NCI-H524 (cell line): ENCODE results near the gene OSBPL9.
"Not testable (repeated sequence)": the region's sequence is repeated elsewhere in the genome, so short reads cannot be mapped to it uniquely, and the experiment has no call there.

Source experiments
- DNase-seq, 2 experiments: peaks; one replicate each; lab custom pipeline; 2025; lab: John Stamatoyannopoulos, UW

The OSBPL9 gene

GRCh38 chr1:51709951-51710350 is 93.1 kb downstream of the OSBPL9 start:
- no peak for DNase-seq

GRCh38 chr1:51712590-51712989 is 95.7 kb downstream of the OSBPL9 start:
- DNase-seq = no peak

- DNase-seq = no peak
Measured at GRCh38 chr1:51714374-51715019, 97.6 kb downstream of the OSBPL9 start.

GRCh38 chr1:51715369-51715768 is 98.5 kb downstream of the OSBPL9 start:
- no peak for DNase-seq

- DNase-seq = no peak
Measured at GRCh38 chr1:51716746-51717145, 99.9 kb downstream of the OSBPL9 start.

GRCh38 chr1:51717842-51718241 is 101.0 kb downstream of the OSBPL9 start:
- no peak for DNase-seq

- no peak for DNase-seq
Measured at GRCh38 chr1:51719146-51719545, 102.3 kb downstream of the OSBPL9 start.

GRCh38 chr1:51724797-51725196 is 107.9 kb downstream of the OSBPL9 start:
- DNase-seq = no peak

GRCh38 chr1:51726051-51726450 is 109.2 kb downstream of the OSBPL9 start:
- no peak for DNase-seq

- no peak for DNase-seq
Measured at GRCh38 chr1:51726544-51727225, 109.8 kb downstream of the OSBPL9 start.

- DNase-seq = no peak
Measured at GRCh38 chr1:51727366-51727765, 110.5 kb downstream of the OSBPL9 start.

GRCh38 chr1:51728611-51729155 is 111.8 kb downstream of the OSBPL9 start:
- DNase-seq = peak in 1 of 2 experiments; percentile 39

GRCh38 chr1:51729156-51729823 is 112.4 kb downstream of the OSBPL9 start:
- DNase-seq = peak; percentile 92 to 97

- peak in 1 of 2 experiments; percentile 57 for DNase-seq
Measured at GRCh38 chr1:51729824-51730301, 113.0 kb downstream of the OSBPL9 start.

GRCh38 chr1:51731998-51732397 is 115.1 kb downstream of the OSBPL9 start:
- DNase-seq = no peak

GRCh38 chr1:51732701-51733425 is 116.0 kb downstream of the OSBPL9 start:
- DNase-seq = no peak

GRCh38 chr1:51733426-51733774 is 116.5 kb downstream of the OSBPL9 start:
- not testable (repeated sequence) for DNase-seq

GRCh38 chr1:51733793-51734522 is 117.1 kb downstream of the OSBPL9 start:
- no peak for DNase-seq

GRCh38 chr1:51734896-51735745 is 118.2 kb downstream of the OSBPL9 start:
- no peak for DNase-seq

- DNase-seq = no peak
Measured at GRCh38 chr1:51735746-51736254, 118.9 kb downstream of the OSBPL9 start.
